ENCODE measurements around the gene NCAM2.

Gene NCAM2

DNA sequence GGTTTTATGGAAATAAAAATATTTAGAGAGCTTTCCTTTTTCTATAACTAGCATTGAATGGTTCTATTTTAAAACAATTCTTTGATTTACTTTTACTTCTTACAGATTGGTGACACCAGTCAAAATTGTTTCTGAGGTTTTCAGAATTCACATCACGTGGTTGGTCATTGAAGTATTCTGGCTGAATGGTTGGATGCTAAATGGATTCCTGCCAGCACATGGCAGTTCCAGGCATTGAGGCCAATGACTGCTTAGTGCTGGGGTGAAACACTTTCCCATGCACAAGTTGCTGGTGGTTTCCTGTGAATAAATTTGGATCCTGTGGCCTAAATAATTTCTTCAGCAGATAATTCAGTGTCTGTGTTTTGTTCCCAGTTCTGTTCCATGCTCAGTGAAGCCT lies 20.6 kb downstream of the NCAM2 start:
- peak in 1 of 2 donors; percentile 7 for DNase-seq (ENCODE audit: low read depth in 2 of 2)
- H3K4me3 ChIP-seq (replicated peaks in 1 of 2; ENCODE audit: low read depth in 2 of 2, low read length in 2 of 2) = no peak overlapping the region
- TF ChIP-seq, protein P1, sequence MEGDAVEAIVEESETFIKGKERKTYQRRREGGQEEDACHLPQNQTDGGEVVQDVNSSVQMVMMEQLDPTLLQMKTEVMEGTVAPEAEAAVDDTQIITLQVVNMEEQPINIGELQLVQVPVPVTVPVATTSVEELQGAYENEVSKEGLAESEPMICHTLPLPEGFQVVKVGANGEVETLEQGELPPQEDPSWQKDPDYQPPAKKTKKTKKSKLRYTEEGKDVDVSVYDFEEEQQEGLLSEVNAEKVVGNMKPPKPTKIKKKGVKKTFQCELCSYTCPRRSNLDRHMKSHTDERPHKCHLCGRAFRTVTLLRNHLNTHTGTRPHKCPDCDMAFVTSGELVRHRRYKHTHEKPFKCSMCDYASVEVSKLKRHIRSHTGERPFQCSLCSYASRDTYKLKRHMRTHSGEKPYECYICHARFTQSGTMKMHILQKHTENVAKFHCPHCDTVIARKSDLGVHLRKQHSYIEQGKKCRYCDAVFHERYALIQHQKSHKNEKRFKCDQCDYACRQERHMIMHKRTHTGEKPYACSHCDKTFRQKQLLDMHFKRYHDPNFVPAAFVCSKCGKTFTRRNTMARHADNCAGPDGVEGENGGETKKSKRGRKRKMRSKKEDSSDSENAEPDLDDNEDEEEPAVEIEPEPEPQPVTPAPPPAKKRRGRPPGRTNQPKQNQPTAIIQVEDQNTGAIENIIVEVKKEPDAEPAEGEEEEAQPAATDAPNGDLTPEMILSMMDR (IDR thresholded peaks at IDR 0.05; ENCODE audit: low read depth, low read length) = no peak

DNA sequence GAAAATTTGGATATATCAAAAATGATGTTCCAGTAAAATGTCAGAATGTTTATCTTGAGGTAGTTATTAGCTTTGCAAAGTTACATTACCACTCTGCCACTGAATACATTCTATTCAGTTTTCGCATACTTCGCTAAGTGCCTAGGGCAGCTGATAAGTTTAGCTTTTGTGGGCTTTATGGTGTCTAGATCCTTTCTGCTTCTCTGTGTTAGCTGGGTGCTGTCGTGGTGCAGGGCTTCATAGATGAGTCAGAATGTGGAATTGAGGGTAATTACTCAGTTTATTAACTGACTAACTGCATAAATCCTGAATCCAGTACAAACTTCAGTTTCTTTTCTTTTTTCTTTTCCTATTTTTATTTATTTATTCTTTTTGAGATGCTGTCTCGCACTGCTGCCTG lies 21.5 kb downstream of the NCAM2 start:
- TF ChIP-seq, protein P1 (IDR thresholded peaks at IDR 0.05; ENCODE audit: low read depth, low read length) = no peak
- H3K4me3 ChIP-seq (replicated peaks in 1 of 2; ENCODE audit: low read depth in 2 of 2, low read length in 2 of 2) = no peak overlapping the region
- DNase-seq (ENCODE audit: low read depth in 2 of 2) = no peak

DNA sequence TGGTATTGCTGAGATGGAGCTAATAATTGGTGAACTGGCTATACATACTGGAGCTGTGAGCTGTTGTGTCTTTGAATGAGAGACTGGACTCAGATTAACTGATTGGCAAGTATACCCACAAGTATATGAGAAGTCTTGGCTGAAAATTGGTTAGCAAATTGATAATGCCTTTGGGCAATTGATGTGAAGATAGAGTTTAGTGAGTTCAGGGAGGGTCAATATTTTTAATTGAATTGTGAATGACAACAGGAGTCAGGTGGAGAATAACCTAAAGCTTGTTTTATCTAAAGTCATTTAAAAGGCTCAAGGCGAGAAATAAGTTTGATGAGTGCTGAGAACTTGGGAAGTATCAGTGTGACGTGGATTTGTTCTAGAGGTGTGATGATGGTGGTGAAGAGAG lies 27.5 kb downstream of the NCAM2 start:
- DNase-seq (ENCODE audit: low read depth in 2 of 2) = no peak
- H3K4me3 ChIP-seq (replicated peaks in 1 of 2; ENCODE audit: low read depth in 2 of 2, low read length in 2 of 2) = no peak overlapping the region
- TF ChIP-seq, protein P1 (IDR thresholded peaks at IDR 0.05; ENCODE audit: low read depth, low read length) = no peak

DNA sequence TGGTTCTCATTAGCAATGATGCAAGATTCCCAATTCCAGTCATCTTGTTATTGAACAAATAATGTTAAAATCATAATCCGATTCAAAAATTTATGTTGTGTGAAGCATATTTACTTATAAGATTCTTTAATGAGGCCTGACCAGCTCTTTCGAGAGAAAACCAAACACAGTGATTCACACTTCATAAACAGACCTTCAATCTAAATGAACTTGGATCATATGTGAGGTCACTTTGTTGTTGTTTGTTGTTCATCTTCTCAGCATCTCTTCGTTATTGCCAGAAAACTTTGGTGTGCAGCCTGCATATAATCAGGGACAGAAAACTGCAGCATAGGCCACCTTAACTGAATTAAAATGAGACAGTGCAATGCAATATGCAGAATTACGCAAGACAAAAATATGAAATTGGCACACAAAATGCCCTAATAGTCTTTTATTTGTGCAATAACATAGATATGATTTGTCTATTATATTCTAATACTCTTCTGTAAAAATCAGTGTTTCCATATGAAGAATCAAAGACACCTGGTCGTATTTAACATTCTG lies 30.1 kb downstream of the NCAM2 start:
- DNase-seq (ENCODE audit: low read depth in 2 of 2) = peak; percentile 6 to 15
- TF ChIP-seq, protein P1 (IDR thresholded peaks at IDR 0.05; ENCODE audit: low read depth, low read length) = no peak
- H3K4me3 ChIP-seq (replicated peaks in 1 of 2; ENCODE audit: low read depth in 2 of 2, low read length in 2 of 2) = no peak overlapping the region

DNA sequence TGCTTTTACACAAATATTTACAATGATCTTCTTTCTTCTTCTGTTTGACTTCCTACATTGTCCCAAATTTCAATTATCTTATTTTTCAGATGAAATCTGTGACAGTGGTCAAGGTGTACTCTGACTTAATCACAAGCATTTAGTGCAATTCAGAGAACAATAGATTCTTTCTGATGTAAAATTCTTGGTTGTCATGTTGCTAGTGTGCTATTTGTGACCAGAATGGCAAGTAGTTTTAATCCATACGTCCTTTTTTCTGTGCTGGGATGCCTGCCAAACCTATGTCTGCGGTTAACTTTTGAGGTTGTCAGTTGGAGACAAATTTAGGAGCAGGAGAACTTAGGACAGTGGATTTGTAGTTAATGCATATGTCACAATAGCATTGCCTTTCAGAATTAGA lies 31.0 kb downstream of the NCAM2 start:
- H3K4me3 ChIP-seq (replicated peaks in 1 of 2; ENCODE audit: low read depth in 2 of 2, low read length in 2 of 2) = no peak overlapping the region
- DNase-seq (ENCODE audit: low read depth in 2 of 2) = peak; percentile 3 to 39
- TF ChIP-seq, protein P1 (IDR thresholded peaks at IDR 0.05; ENCODE audit: low read depth, low read length) = no peak

DNA sequence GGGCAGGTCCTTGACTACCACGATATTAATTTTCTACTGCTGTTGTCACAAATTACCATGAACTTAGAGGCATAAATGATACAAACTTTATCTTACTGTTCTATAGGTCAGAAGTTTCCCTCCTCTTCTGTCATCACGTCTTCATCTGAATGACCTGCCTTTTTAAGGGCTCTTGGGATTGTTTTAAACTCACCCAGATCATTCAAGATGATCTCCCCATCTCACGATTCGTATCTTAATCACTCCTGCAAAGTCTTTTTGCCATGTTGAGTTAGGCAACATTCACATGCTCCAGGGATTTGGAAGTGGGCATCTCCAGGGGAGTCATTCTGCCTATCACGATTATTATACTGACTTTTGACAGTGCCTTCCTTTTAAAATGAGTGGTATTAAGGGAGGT lies 32.1 kb downstream of the NCAM2 start:
- no peak overlapping the region for H3K4me3 ChIP-seq (replicated peaks in 1 of 2; ENCODE audit: low read depth in 2 of 2, low read length in 2 of 2)
- no peak for DNase-seq (ENCODE audit: low read depth in 2 of 2)
- TF ChIP-seq, protein P1 (IDR thresholded peaks at IDR 0.05; ENCODE audit: low read depth, low read length) = no peak

DNA sequence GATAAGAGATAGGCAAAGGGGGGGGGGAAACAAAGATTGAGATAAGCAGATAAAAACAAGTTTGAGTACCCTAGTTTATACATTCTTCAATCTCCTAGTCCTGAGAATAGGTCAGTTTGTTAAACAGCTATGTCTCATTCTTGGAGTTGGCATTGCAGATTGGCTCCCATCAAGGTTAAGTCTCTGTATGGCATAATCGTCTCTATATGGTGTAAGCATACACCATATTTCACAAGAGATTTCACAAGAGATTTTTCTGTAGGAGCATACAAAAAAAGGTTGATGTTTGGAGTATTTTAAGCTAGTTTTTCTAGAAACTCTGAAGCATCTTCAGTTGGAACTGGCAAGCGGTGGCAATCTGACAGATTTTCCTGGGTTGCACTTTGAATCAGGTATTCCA lies 35.8 kb downstream of the NCAM2 start:
- DNase-seq (ENCODE audit: low read depth in 2 of 2) = no peak
- TF ChIP-seq, protein P1 (IDR thresholded peaks at IDR 0.05; ENCODE audit: low read depth, low read length) = no peak
- no peak overlapping the region for H3K4me3 ChIP-seq (replicated peaks in 1 of 2; ENCODE audit: low read depth in 2 of 2, low read length in 2 of 2)
